ENCODE measurements around the gene EML1.

EML1 gene

GRCh38 chr14:99971941-99972747 is 178.9 kb downstream of the EML1 start:
- DNase-seq, result peak; percentile 74

GRCh38 chr14:99972748-99973466 is 179.7 kb downstream of the EML1 start:
- no peak for DNase-seq

- DNase-seq, result no peak
Observed at GRCh38 chr14:99975190-99975589, 182.0 kb downstream of the EML1 start.

GRCh38 chr14:99976021-99976420 is 182.8 kb downstream of the EML1 start:
- DNase-seq, result no peak

GRCh38 chr14:99976681-99977080 is 183.5 kb downstream of the EML1 start:
- no peak for DNase-seq

GRCh38 chr14:99980299-99980698 is 187.1 kb downstream of the EML1 start:
- DNase-seq, result no peak

- no peak for DNase-seq
Observed at GRCh38 chr14:99981806-99982205, 188.6 kb downstream of the EML1 start.

GRCh38 chr14:99982537-99983250 is 189.5 kb downstream of the EML1 start:
- DNase-seq, result peak; percentile 76

- DNase-seq, result no peak
Observed at GRCh38 chr14:99983251-99984015, 190.2 kb downstream of the EML1 start.

- DNase-seq, result no peak
Observed at GRCh38 chr14:99984036-99984435, 190.8 kb downstream of the EML1 start.

- no peak for DNase-seq
Observed at GRCh38 chr14:99986396-99986795, 193.2 kb downstream of the EML1 start.

GRCh38 chr14:99989032-99989431 is 195.8 kb downstream of the EML1 start:
- no peak for DNase-seq

- DNase-seq, result no peak
Observed at GRCh38 chr14:99990268-99991170, 197.3 kb downstream of the EML1 start.

- no peak for DNase-seq
Observed at GRCh38 chr14:99991331-99991730, 198.1 kb downstream of the EML1 start.
